Mesendoderm (in vitro differentiated cells): ENCODE results near the gene ATF6.

Experiments used
- DNase-seq: peaks from one replicate; pipeline ENCODE4 v3.0.0; 2013
- H2AK5ac ChIP-seq: 2 replicates; pipeline ENCODE4 v1.6.1; 2013; ENCODE audit warnings: low read length, inconsistent platforms
- H2BK120ac ChIP-seq: 2 replicates; pipeline ENCODE4 v1.6.1; 2013; ENCODE audit warnings: low read depth, mild to moderate bottlenecking, low read length, moderate library complexity, mixed read lengths
- H2BK15ac ChIP-seq: replicated peaks from 2 replicates; pipeline ENCODE4 v1.6.1; 2013; ENCODE audit warnings: low read depth, mild to moderate bottlenecking, moderate library complexity
- H2BK5ac ChIP-seq: 2 replicates; pipeline ENCODE4 v1.6.1; 2013; ENCODE audit warnings: low read length, inconsistent platforms
- H3K18ac ChIP-seq: 2 replicates; pipeline ENCODE4 v1.6.1; 2013; ENCODE audit warnings: mild to moderate bottlenecking, low read length, mixed read lengths
- H3K23ac ChIP-seq: one replicate; pipeline ENCODE4 v1.6.1; 2013; ENCODE audit warnings: low read length
- H3K27ac ChIP-seq: 2 replicates; pipeline ENCODE4 v1.5.1; 2013; ENCODE audit warnings: low read depth, mild to moderate bottlenecking, inconsistent platforms, low read length, moderate library complexity
- H3K27me3 ChIP-seq: 2 replicates; pipeline ENCODE4 v1.6.1; 2013; ENCODE audit warnings: low read length, control low read depth, mild to moderate bottlenecking, inconsistent platforms; ENCODE audit not compliant: insufficient read depth, poor library complexity
- H3K36me3 ChIP-seq: 2 replicates; pipeline ENCODE4 v1.6.1; 2013; ENCODE audit warnings: low read length, inconsistent platforms; ENCODE audit not compliant: control insufficient read depth, insufficient read depth
- H3K4ac ChIP-seq: one replicate; pipeline ENCODE4 v1.6.1; 2013; ENCODE audit warnings: low read depth, mild to moderate bottlenecking, low read length, moderate library complexity
- H3K4me1 ChIP-seq: 2 replicates; pipeline ENCODE4 v1.6.1; 2013; ENCODE audit warnings: low read depth, low read length, inconsistent platforms; ENCODE audit not compliant: control insufficient read depth
- H3K4me2 ChIP-seq: 2 replicates; pipeline ENCODE4 v1.6.1; 2013; ENCODE audit warnings: low read length
- H3K4me3 ChIP-seq: 2 replicates; pipeline ENCODE4 v1.5.1; 2013; ENCODE audit warnings: mild to moderate bottlenecking, low read length
- H3K56ac ChIP-seq: one replicate; pipeline ENCODE4 v1.6.1; 2013; ENCODE audit warnings: low read length
- H3K79me1 ChIP-seq: 2 replicates; pipeline ENCODE4 v1.6.1; 2013; ENCODE audit warnings: low read length, inconsistent platforms
- H3K79me2 ChIP-seq: 2 replicates; pipeline ENCODE4 v1.6.1; 2013; ENCODE audit warnings: mild to moderate bottlenecking, low read length; ENCODE audit not compliant: control insufficient read depth, insufficient read depth
- H3K9ac ChIP-seq: 2 replicates; pipeline ENCODE4 v1.6.1; 2013; ENCODE audit warnings: low read length, inconsistent platforms
- H4K5ac ChIP-seq: one replicate; pipeline ENCODE4 v1.6.1; 2013; ENCODE audit warnings: low read length
- H4K8ac ChIP-seq: one replicate; pipeline ENCODE4 v1.6.1; 2013; ENCODE audit warnings: low read depth, mild to moderate bottlenecking, control low read depth, low read length, moderate library complexity
- WGBS: extraction: QIAGEN DNeasy Blood & Tissue Kit; methylation state at CpG from one replicate; pipeline ENCODE4 v1.1.7; 2013; ENCODE audit warnings: low lambda C conversion rate, missing lambda C conversion rate; ENCODE audit not compliant: insufficient coverage; ENCODE audit errors: extremely low coverage; 5-methylcytosine and 5-hydroxymethylcytosine counted together

The ATF6 gene

DNA sequence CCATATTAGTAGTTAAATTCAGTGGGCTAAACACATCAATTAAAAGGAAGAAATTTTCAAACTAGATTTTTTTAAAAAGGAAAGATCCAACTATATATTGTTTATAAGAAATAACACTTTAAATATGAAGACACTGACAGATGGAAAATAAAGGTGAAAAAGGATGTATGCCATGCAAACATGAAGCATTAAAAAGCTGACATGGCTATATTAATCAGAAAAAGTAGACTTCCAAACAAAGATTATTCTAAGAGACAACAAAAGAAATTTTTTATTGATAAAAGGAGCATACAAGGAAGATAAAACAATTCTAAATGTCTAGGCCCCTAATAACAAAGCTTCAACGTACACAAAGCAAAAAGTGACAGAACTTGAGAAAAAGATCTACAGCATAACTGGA, 92.2 kb downstream of the ATF6 start:
- no peak for DNase-seq
- no peak overlapping the region for H3K23ac ChIP-seq
- H3K4me3 ChIP-seq, result no peak overlapping the region
- no peaks in the 10 kb centered on the region for H3K27me3 ChIP-seq
- H2BK15ac ChIP-seq, result no peak overlapping the region
- H3K4me2 ChIP-seq, result no peak overlapping the region
- no peak overlapping the region for H2BK120ac ChIP-seq
- H3K4me1 ChIP-seq, result no peaks in the 10 kb centered on the region
- no peak overlapping the region for H4K8ac ChIP-seq
- no peak overlapping the region for H3K18ac ChIP-seq
- no peaks in the 10 kb centered on the region for H3K79me2 ChIP-seq
- no peak overlapping the region for H2AK5ac ChIP-seq
- no peaks in the 10 kb centered on the region for H3K36me3 ChIP-seq
- H3K4ac ChIP-seq, result no peak overlapping the region
- no peak overlapping the region for H3K9ac ChIP-seq
- whole genome bisulfite sequencing, result no CpG with 5 or more reads among the region's 1 CpG
- H3K79me1 ChIP-seq, result no peaks in the 10 kb centered on the region
- H4K5ac ChIP-seq, result no peak overlapping the region
- no peak overlapping the region for H3K27ac ChIP-seq
- H3K56ac ChIP-seq, result no peak overlapping the region
- no peak overlapping the region for H2BK5ac ChIP-seq

DNA sequence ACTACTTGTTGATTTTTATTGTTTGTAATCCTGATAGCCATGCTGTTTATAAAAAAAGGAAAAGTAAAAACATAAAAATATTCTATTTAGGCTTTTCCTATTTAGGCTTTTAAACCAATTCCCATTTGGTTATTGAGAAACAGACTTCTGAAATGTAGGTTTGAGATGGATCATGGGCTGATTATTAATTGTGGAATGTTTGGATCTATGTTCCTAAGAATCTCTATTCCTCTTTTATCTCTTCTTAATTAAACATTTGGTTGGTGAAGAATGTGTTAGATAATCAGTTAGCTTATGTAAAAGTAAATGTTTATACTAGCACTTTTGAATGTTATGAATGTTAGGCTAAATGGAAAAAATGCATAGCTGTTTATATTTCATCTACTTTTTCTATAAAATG, 97.4 kb downstream of the ATF6 start:
- Histone ChIP-seq H3K4me2 (no peak overlapping the region), H3K18ac (no peak overlapping the region), H3K79me2 (no peaks in the 10 kb centered on the region), H4K5ac (no peak overlapping the region), H2BK120ac (no peak overlapping the region), H2BK15ac (no peak overlapping the region), H3K79me1 (no peaks in the 10 kb centered on the region), H2BK5ac (no peak overlapping the region), H3K27ac (no peak overlapping the region), H3K36me3 (no peaks in the 10 kb centered on the region), H3K56ac (no peak overlapping the region), H3K4ac (no peak overlapping the region), H3K23ac (no peak overlapping the region), H3K4me3 (no peak overlapping the region), H2AK5ac (no peak overlapping the region), H3K27me3 (no peaks in the 10 kb centered on the region), H3K4me1 (no peaks in the 10 kb centered on the region), H4K8ac (no peak overlapping the region), H3K9ac (no peak overlapping the region)
- no peak for DNase-seq

DNA sequence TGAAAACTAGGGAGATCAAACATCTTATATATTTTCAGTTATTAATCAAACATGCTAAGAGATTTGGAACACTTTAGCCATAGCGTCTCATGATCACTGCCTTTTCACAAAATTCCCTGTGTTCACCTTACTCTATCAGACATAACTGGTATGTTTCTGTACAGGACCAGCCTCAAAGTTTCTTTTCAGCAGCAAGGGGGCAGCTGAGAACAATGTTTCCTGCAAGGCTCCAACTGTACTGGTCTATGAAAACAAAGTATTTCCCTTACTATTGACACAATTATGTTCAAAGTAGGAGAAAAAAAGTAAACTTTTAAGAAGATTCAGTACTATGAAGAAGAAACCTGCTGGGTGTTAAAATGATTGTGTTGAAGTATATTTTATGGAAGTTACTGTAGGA, 98.5 kb downstream of the ATF6 start:
- H3K27me3 ChIP-seq, result no peaks in the 10 kb centered on the region
- WGBS, result no CpG with 5 or more reads among the region's 1 CpG
- DNase-seq, result no peak

DNA sequence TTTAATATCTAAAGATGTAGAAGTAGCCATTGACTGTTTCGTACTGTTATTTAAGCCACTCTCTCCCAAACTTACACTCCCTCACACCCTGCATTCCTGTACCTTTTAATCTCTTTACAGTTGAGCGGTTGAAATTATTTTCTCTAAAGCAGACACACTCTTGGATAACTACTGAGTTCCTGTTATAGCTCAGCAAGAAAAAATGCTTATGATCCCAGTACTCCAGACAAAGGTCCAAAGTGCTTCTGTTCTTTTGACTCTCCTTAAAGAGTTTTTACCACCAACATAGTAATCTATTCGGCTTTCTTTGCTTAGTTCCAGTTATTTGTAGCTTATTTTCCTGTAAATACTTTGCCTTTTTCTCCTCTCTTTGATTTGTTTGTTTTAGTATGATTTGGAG, 100.1 kb downstream of the ATF6 start:
- H3K79me2 ChIP-seq, result no peaks in the 10 kb centered on the region
- no peak overlapping the region for H2AK5ac ChIP-seq
- no peak overlapping the region for H3K4me3 ChIP-seq
- no peak for DNase-seq
- H3K4ac ChIP-seq, result no peak overlapping the region
- H2BK15ac ChIP-seq, result no peak overlapping the region
- H3K27ac ChIP-seq, result no peak overlapping the region
- H3K36me3 ChIP-seq, result no peaks in the 10 kb centered on the region
- no peak overlapping the region for H3K23ac ChIP-seq
- no peaks in the 10 kb centered on the region for H3K27me3 ChIP-seq
- no CpG with 5 or more reads among the region's 3 CpGs for WGBS
- no peak overlapping the region for H3K4me2 ChIP-seq
- H2BK120ac ChIP-seq, result no peak overlapping the region
- no peak overlapping the region for H4K5ac ChIP-seq
- no peak overlapping the region for H2BK5ac ChIP-seq
- H3K18ac ChIP-seq, result no peak overlapping the region
- H3K79me1 ChIP-seq, result no peaks in the 10 kb centered on the region
- H4K8ac ChIP-seq, result no peak overlapping the region
- H3K9ac ChIP-seq, result no peak overlapping the region
- no peak overlapping the region for H3K56ac ChIP-seq
- H3K4me1 ChIP-seq, result no peaks in the 10 kb centered on the region

More for the DNA sequence above, 98.5 kb downstream of the ATF6 start:
- Histone ChIP-seq H3K4ac (no peak overlapping the region), H3K4me3 (no peak overlapping the region), H3K4me1 (no peaks in the 10 kb centered on the region), H4K5ac (no peak overlapping the region), H3K36me3 (no peaks in the 10 kb centered on the region), H3K79me1 (no peaks in the 10 kb centered on the region), H3K4me2 (no peak overlapping the region), H2BK5ac (no peak overlapping the region), H3K27ac (no peak overlapping the region), H3K18ac (no peak overlapping the region), H2BK120ac (no peak overlapping the region), H3K23ac (no peak overlapping the region), H2AK5ac (no peak overlapping the region), H3K9ac (no peak overlapping the region), H2BK15ac (no peak overlapping the region), H3K79me2 (no peaks in the 10 kb centered on the region), H3K56ac (no peak overlapping the region), H4K8ac (no peak overlapping the region)

DNA sequence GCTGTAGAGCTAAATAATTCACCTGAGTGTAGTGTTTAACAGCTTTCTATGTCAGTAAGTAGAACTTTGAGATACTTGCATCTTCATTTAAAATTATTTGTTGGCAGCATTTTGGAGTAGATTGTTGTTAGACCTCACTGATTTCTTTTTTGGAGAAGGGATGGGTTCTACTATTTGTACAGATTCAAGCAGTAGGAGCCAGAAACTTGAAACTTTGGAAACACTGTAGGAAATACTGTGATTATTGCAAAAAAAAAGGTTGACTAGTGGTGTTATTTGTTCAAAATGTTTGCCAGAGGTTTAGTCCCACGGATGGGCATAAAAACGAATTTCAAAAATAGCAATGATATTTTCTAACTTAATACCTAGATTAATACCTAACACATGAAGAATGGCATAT, 102.7 kb downstream of the ATF6 start:
- Histone ChIP-seq H3K56ac (no peak overlapping the region), H3K4me3 (no peak overlapping the region), H2AK5ac (no peak overlapping the region), H2BK5ac (no peak overlapping the region), H3K4ac (no peak overlapping the region), H4K5ac (no peak overlapping the region), H3K79me1 (no peaks in the 10 kb centered on the region), H3K36me3 (no peaks in the 10 kb centered on the region), H3K27me3 (no peaks in the 10 kb centered on the region), H3K79me2 (no peaks in the 10 kb centered on the region), H4K8ac (no peak overlapping the region), H2BK120ac (no peak overlapping the region), H3K23ac (no peak overlapping the region), H3K27ac (no peak overlapping the region), H3K4me2 (no peak overlapping the region), H3K9ac (no peak overlapping the region), H3K18ac (no peak overlapping the region), H3K4me1 (no peaks in the 10 kb centered on the region), H2BK15ac (no peak overlapping the region)
- no peak for DNase-seq
- WGBS, result no CpG with 5 or more reads among the region's 2 CpGs

DNA sequence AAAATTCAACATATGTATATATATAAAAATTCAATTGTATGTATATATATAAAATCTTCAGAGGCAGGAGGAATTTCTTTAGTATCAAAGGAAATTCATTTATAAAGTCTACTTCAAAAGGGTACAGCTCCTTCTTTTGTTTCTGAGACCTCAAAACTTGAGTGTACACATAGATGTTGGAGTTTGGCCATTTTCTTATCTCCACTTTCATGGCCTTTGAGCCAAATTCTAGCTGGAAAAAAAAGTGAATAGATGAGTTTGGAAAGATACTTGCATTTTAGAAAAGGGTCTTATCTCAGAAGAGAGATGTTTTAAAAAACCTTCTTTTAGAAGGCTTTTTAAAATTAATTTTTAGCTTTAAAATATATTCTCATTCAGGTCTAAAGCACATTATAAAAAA, 103.2 kb downstream of the ATF6 start:
- Histone ChIP-seq H3K27ac (no peak overlapping the region), H2BK120ac (no peak overlapping the region)
- no peak for DNase-seq

More for the DNA sequence above, 103.2 kb downstream of the ATF6 start:
- Histone ChIP-seq H3K4me3 (no peak overlapping the region), H4K8ac (no peak overlapping the region), H3K4me2 (no peak overlapping the region), H3K23ac (no peak overlapping the region), H3K79me2 (no peaks in the 10 kb centered on the region), H3K36me3 (no peaks in the 10 kb centered on the region), H3K4me1 (no peaks in the 10 kb centered on the region), H3K4ac (no peak overlapping the region), H2BK5ac (no peak overlapping the region), H2BK15ac (no peak overlapping the region), H3K27me3 (no peaks in the 10 kb centered on the region), H3K18ac (no peak overlapping the region), H3K79me1 (no peaks in the 10 kb centered on the region), H3K9ac (no peak overlapping the region), H4K5ac (no peak overlapping the region), H3K56ac (no peak overlapping the region), H2AK5ac (no peak overlapping the region)
